ENCODE measurements around the gene RGS1. TPM values are rescaled to one million over a fixed set of nuclear protein-coding genes. Genes with fewer than 3 reads are reported as not detected.

RGS1 gene
- polyA plus RNA-seq, 1 of the 3 experiments (the other 2 are of a cell fraction): 0.12 TPM

GRCh38 chr1:192609110-192610079 is 33.8 kb downstream of the RGS1 start:
- H3K4me2 ChIP-seq: no peak overlapping the region
- no peaks in the 10 kb centered on the region for H3K9me2 ChIP-seq

More at GRCh38 chr1:192609110-192610079, 33.8 kb downstream of the RGS1 start:
- H3K79me2 ChIP-seq (ENCODE audit: insufficient read depth): no peaks in the 10 kb centered on the region
- no peak overlapping the region for H3K9ac ChIP-seq
- no peak overlapping the region; the same call in 1 of the 2 replicates for H2AFZ ChIP-seq (ENCODE audit: low read depth)
- peaks cover 3% of the 10 kb centered on the region for H3F3A ChIP-seq (replicated peaks; ENCODE audit: insufficient read depth)
- H4K20me1 ChIP-seq (ENCODE audit: insufficient read depth): no peaks in the 10 kb centered on the region
- no peaks in the 10 kb centered on the region for H3K36me3 ChIP-seq (replicated peaks in 1 of 2; ENCODE audit: control insufficient read depth in 1 of 2, insufficient read depth in 2 of 2, low read length in 1 of 2)
- H3K4me3 ChIP-seq (ENCODE audit: low read depth in 2 of 2, low read length in 1 of 2): no peak overlapping the region
- no peak for DNase-seq
- H3K27ac ChIP-seq (ENCODE audit: low read depth in 2 of 2, low read length in 1 of 2): no peak overlapping the region
- ChIA-PET POLR2A (no interaction called here), CTCF (interaction anchor here (1.0 to 11.5 kb wide), 2 partner anchors 26 to 134 kb away, joined by 3 to 107 read pairs; partner anchors contain the start of gene RGS13)
- H3K27me3 ChIP-seq (ENCODE audit: insufficient read depth): no peaks in the 10 kb centered on the region
- whole genome bisulfite sequencing (ENCODE audit: low lambda C conversion rate): 76% methylated on average over 12 of the region's 12 CpGs
- peaks cover 0 to 5% of the 10 kb centered on the region in 2 experiments; a peak in 3 of 4 replicates for H3K4me1 ChIP-seq (ENCODE audit: control insufficient read depth in 1 of 2, insufficient read depth in 2 of 2, low read depth in 1 of 2, low read length in 1 of 2)
- TF ChIP-seq GABPA (IDR thresholded peaks at IDR 0.05; ENCODE audit: low read depth): no peak
- TF ChIP-seq RXRA (IDR thresholded peaks at IDR 0.05; ENCODE audit: borderline replicate concordance, low read depth): no peak
- TF ChIP-seq REST (IDR thresholded peaks at IDR 0.05; ENCODE audit: low read depth, low read length): no peak
- TF ChIP-seq NFIC (IDR thresholded peaks at IDR 0.05; ENCODE audit: borderline replicate concordance): no peak
- no peak for TF ChIP-seq MXI1 (IDR thresholded peaks at IDR 0.05; ENCODE audit: low read depth, low read length)
- TF ChIP-seq EZH2phosphoT487 (IDR thresholded peaks at IDR 0.05; ENCODE audit: borderline replicate concordance, low read depth): no peak
- no peak for TF ChIP-seq JUND (IDR thresholded peaks at IDR 0.05)
- no peak for TF ChIP-seq CHD2 (IDR thresholded peaks at IDR 0.05; ENCODE audit: low read length, partially characterized antibody)
- no peak for TF ChIP-seq FOXM1 (IDR thresholded peaks at IDR 0.05; ENCODE audit: low read depth)
- no peak for TF ChIP-seq CTCF (IDR thresholded peaks at IDR 0.05)
- H3K9me3 ChIP-seq: no peaks in the 10 kb centered on the region

Data from SK-N-SH (cell line).